Left forelimb (tissue), 1 donor: ENCODE measurements around the gene UBR3.
"Not testable (repeated sequence)": the region's sequence is repeated elsewhere in the genome, so short reads cannot be mapped to it uniquely, and the experiment has no call there.

ENCODE experiments used
- DNase-seq: peaks from one replicate; pipeline ENCODE4 v3.0.0-alpha.2; 2018; ENCODE audit warnings: low spot score

UBR3 gene

GRCh38 chr2:169824373-169825333 lies 2.6 kb upstream of the UBR3 start, which contains the start of gene METTL5:
TSS of gene METTL5 (minus strand) at chr2:169824905. CDS start at chr2:169824597, 308 bp downstream.
- peak; percentile 92 for DNase-seq

GRCh38 chr2:169828141-169828811 lies 1.0 kb downstream of the UBR3 start:
- DNase-seq: no peak

- no peak for DNase-seq
Measured at GRCh38 chr2:169834401-169834800, 7.1 kb downstream of the UBR3 start.

- DNase-seq: no peak
Measured at GRCh38 chr2:169838743-169839489, 11.7 kb downstream of the UBR3 start.

- no peak for DNase-seq
Measured at GRCh38 chr2:169839954-169840746, 12.9 kb downstream of the UBR3 start.

GRCh38 chr2:169840747-169841142 lies 13.5 kb downstream of the UBR3 start:
- no peak for DNase-seq

GRCh38 chr2:169841625-169842024 lies 14.4 kb downstream of the UBR3 start:
- DNase-seq: not testable (repeated sequence)

- DNase-seq: no peak
Measured at GRCh38 chr2:169845016-169845415, 17.8 kb downstream of the UBR3 start.

GRCh38 chr2:169848959-169849693 lies 21.9 kb downstream of the UBR3 start:
- DNase-seq: not testable (repeated sequence)

- DNase-seq: no peak
Measured at GRCh38 chr2:169849710-169850109, 22.5 kb downstream of the UBR3 start.

- no peak for DNase-seq
Measured at GRCh38 chr2:169853041-169853668, 25.9 kb downstream of the UBR3 start.

GRCh38 chr2:169855281-169856258 lies 28.3 kb downstream of the UBR3 start:
- DNase-seq: not testable (repeated sequence)

- no peak for DNase-seq
Measured at GRCh38 chr2:169859423-169859822, 32.2 kb downstream of the UBR3 start.

GRCh38 chr2:169860149-169860548 lies 32.9 kb downstream of the UBR3 start:
- no peak for DNase-seq

- DNase-seq: no peak
Measured at GRCh38 chr2:169862816-169863215, 35.6 kb downstream of the UBR3 start.

GRCh38 chr2:169865492-169865891 lies 38.2 kb downstream of the UBR3 start:
- no peak for DNase-seq

- DNase-seq: not testable (repeated sequence)
Measured at GRCh38 chr2:169866230-169866629, 39.0 kb downstream of the UBR3 start.

GRCh38 chr2:169867579-169867978 lies 40.3 kb downstream of the UBR3 start:
- no peak for DNase-seq

- no peak for DNase-seq
Measured at GRCh38 chr2:169868951-169869350, 41.7 kb downstream of the UBR3 start.
